H1 (cell line): ENCODE results near the gene TXLNG. TPM values are rescaled to one million over a fixed set of nuclear protein-coding genes. Genes with fewer than 3 reads are reported as not detected.

Source experiments
- HDAC6 ChIP-seq: IDR thresholded peaks from one replicate; pipeline ENCODE4 v1.7.1; 2012; ENCODE audit warnings: low read depth, mild to moderate bottlenecking, inconsistent platforms, low read length, moderate library complexity
- RBBP5 ChIP-seq: IDR thresholded peaks from 2 replicates; pipeline ENCODE4 v1.7.1; 2012; ENCODE audit warnings: low read depth, mild to moderate bottlenecking, inconsistent platforms, low read length, moderate library complexity, borderline replicate concordance
- RNF2 ChIP-seq: fragments of 200-900, 300-1000 bp; sonication (generic); IDR thresholded peaks from 2 replicates; pipeline ENCODE4 v1.7.1; 2016; ENCODE audit warnings: borderline replicate concordance, low read depth, mild to moderate bottlenecking, antibody characterized with exemption, low read length; ENCODE audit not compliant: poor library complexity, severe bottlenecking; ENCODE audit errors: missing control alignments
- polyA plus RNA-seq, 7 experiments: library from polyadenylated mRNA; depleted of rRNA in 3 of 7; stranded (reverse) in 5 of 7; unstranded in 2 of 7; fragments of >200 nt in 5 of 7; fragments of 200-250 nt in 2 of 7; gene quantifications; 1 replicate in 5 of 7; 2 replicates in 1 of 7; 4 replicates in 1 of 7; pipeline versions ENCODE4 v1.2.1 to v1.2.3, GENCODE V29; 2011 to 2013; ENCODE audit warnings: missing spikeins in 2 of 7, mixed read lengths in 2 of 7
- total RNA-seq: library from RNA; stranded (reverse); fragmentation: NEBNext Ultra II Directional; extraction: Animal tissue kit (Norgen Biotek cat#: 25700); gene quantifications from 2 replicates; pipeline ENCODE4 v1.2.1, GENCODE V29; 2021
- TF ChIP-seq, protein P1 (sequence below): fragments of 300-600 bp; sonication (generic); IDR thresholded peaks from 2 replicates; pipeline ENCODE4 v1.7.1; 2012; ENCODE audit warnings: low read length, moderate library complexity, mild to moderate bottlenecking, inconsistent platforms; ENCODE audit not compliant: insufficient replicate concordance
- TF ChIP-seq, protein P2 (sequence below), 3 experiments: IDR thresholded peaks; 1 replicate in 2 of 3; 2 replicates in 1 of 3; pipeline versions ENCODE4 v1.5.1 to v1.6.1; 2011; ENCODE audit warnings: low read length in 3 of 3, mild to moderate bottlenecking in 3 of 3, inconsistent platforms in 2 of 3, low read depth in 1 of 3, moderate library complexity in 1 of 3; ENCODE audit not compliant: insufficient read depth in 1 of 3; ENCODE audit errors: control extremely low read depth in 1 of 3

Gene TXLNG
- total and polyA plus RNA-seq, 2 of the 8 experiments (the other 6 are each of a cell fraction or from before 2014, with no cell fraction given) = 32.9 to 42.9 TPM

DNA sequence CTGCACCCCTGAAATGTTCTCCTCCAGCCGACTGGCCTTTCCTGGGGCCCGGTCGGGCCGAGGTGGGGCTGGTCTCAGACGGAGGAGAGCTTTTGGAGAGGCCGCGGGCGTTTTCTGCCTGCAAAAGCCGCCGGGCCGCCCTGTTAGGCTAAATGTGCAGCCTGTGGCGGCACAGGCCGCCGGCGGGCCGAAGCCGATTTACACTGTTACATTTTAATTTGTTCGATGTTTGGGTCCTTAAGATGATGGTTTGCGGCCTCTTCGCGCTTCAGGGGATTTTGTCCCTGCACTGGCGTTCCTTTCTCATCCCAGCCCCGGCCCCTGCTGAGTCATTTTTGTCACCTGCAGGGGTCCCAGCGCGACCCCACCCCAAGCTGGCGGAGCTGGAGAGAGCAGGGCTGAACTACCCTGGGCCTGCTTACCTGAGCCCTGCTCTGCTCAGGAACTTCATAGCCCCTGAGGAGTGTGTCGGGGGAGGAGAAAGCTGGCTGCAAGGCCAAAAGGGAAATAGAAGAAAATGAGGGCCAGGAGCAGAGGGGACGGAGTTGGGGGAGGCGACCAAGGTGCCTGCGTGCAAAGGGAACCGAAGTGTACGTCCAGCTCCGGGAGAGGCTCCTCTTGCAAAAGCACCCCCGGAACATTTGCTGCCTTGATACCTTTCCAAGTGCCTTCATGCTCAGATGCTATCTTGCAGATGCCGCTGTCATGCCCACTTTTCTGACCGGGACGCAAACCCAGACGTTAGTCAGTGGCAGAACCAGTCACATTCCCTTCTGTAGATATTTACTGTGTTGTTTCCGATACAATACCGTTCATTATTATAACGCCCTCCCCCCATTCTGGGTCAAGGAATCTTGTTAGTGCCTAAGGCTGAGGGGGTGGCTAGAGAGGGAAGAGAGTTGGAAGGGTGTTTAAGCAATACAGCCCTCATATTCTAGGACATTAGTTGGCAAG, 84.9 kb downstream of the TXLNG start (continued):
- TF ChIP-seq, protein P1, sequence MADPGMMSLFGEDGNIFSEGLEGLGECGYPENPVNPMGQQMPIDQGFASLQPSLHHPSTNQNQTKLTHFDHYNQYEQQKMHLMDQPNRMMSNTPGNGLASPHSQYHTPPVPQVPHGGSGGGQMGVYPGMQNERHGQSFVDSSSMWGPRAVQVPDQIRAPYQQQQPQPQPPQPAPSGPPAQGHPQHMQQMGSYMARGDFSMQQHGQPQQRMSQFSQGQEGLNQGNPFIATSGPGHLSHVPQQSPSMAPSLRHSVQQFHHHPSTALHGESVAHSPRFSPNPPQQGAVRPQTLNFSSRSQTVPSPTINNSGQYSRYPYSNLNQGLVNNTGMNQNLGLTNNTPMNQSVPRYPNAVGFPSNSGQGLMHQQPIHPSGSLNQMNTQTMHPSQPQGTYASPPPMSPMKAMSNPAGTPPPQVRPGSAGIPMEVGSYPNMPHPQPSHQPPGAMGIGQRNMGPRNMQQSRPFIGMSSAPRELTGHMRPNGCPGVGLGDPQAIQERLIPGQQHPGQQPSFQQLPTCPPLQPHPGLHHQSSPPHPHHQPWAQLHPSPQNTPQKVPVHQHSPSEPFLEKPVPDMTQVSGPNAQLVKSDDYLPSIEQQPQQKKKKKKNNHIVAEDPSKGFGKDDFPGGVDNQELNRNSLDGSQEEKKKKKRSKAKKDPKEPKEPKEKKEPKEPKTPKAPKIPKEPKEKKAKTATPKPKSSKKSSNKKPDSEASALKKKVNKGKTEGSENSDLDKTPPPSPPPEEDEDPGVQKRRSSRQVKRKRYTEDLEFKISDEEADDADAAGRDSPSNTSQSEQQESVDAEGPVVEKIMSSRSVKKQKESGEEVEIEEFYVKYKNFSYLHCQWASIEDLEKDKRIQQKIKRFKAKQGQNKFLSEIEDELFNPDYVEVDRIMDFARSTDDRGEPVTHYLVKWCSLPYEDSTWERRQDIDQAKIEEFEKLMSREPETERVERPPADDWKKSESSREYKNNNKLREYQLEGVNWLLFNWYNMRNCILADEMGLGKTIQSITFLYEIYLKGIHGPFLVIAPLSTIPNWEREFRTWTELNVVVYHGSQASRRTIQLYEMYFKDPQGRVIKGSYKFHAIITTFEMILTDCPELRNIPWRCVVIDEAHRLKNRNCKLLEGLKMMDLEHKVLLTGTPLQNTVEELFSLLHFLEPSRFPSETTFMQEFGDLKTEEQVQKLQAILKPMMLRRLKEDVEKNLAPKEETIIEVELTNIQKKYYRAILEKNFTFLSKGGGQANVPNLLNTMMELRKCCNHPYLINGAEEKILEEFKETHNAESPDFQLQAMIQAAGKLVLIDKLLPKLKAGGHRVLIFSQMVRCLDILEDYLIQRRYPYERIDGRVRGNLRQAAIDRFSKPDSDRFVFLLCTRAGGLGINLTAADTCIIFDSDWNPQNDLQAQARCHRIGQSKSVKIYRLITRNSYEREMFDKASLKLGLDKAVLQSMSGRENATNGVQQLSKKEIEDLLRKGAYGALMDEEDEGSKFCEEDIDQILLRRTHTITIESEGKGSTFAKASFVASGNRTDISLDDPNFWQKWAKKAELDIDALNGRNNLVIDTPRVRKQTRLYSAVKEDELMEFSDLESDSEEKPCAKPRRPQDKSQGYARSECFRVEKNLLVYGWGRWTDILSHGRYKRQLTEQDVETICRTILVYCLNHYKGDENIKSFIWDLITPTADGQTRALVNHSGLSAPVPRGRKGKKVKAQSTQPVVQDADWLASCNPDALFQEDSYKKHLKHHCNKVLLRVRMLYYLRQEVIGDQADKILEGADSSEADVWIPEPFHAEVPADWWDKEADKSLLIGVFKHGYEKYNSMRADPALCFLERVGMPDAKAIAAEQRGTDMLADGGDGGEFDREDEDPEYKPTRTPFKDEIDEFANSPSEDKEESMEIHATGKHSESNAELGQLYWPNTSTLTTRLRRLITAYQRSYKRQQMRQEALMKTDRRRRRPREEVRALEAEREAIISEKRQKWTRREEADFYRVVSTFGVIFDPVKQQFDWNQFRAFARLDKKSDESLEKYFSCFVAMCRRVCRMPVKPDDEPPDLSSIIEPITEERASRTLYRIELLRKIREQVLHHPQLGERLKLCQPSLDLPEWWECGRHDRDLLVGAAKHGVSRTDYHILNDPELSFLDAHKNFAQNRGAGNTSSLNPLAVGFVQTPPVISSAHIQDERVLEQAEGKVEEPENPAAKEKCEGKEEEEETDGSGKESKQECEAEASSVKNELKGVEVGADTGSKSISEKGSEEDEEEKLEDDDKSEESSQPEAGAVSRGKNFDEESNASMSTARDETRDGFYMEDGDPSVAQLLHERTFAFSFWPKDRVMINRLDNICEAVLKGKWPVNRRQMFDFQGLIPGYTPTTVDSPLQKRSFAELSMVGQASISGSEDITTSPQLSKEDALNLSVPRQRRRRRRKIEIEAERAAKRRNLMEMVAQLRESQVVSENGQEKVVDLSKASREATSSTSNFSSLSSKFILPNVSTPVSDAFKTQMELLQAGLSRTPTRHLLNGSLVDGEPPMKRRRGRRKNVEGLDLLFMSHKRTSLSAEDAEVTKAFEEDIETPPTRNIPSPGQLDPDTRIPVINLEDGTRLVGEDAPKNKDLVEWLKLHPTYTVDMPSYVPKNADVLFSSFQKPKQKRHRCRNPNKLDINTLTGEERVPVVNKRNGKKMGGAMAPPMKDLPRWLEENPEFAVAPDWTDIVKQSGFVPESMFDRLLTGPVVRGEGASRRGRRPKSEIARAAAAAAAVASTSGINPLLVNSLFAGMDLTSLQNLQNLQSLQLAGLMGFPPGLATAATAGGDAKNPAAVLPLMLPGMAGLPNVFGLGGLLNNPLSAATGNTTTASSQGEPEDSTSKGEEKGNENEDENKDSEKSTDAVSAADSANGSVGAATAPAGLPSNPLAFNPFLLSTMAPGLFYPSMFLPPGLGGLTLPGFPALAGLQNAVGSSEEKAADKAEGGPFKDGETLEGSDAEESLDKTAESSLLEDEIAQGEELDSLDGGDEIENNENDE = no peak
- TF ChIP-seq RNF2 (no peak), RBBP5 (0 out of 2 replicates have a peak, but pooled peaks have one; percentile 21), HDAC6 (no peak)
- TF ChIP-seq, protein P2, sequence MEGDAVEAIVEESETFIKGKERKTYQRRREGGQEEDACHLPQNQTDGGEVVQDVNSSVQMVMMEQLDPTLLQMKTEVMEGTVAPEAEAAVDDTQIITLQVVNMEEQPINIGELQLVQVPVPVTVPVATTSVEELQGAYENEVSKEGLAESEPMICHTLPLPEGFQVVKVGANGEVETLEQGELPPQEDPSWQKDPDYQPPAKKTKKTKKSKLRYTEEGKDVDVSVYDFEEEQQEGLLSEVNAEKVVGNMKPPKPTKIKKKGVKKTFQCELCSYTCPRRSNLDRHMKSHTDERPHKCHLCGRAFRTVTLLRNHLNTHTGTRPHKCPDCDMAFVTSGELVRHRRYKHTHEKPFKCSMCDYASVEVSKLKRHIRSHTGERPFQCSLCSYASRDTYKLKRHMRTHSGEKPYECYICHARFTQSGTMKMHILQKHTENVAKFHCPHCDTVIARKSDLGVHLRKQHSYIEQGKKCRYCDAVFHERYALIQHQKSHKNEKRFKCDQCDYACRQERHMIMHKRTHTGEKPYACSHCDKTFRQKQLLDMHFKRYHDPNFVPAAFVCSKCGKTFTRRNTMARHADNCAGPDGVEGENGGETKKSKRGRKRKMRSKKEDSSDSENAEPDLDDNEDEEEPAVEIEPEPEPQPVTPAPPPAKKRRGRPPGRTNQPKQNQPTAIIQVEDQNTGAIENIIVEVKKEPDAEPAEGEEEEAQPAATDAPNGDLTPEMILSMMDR (IDR thresholded peaks at IDR 0.05; ENCODE audit: control extremely low read depth in 1 of 3, insufficient read depth in 1 of 3, low read depth in 1 of 3, low read length in 3 of 3) = no peak
